ENCODE data around the gene SH2D3C.

SH2D3C gene

GRCh38 chr9:127742435-127743088, 35.9 kb downstream of the SH2D3C start:
- Histone ChIP-seq H3F3A (ENCODE audit: insufficient read depth) (no peaks in the 10 kb centered on the region), H3K4me3 (ENCODE audit: insufficient read depth, low read length, poor library complexity, severe bottlenecking) (no peak overlapping the region), H2AFZ (ENCODE audit: low read depth, low read length, severe bottlenecking) (no peak overlapping the region), H3K27me3 (ENCODE audit: low read length) (no peaks in the 10 kb centered on the region), H4K20me1 (ENCODE audit: low read depth, low read length) (no peaks in the 10 kb centered on the region), H3K9ac (ENCODE audit: low read length) (no peak overlapping the region), H3K9me3 (ENCODE audit: insufficient read depth, low read length) (no peaks in the 10 kb centered on the region), H3K79me2 (ENCODE audit: insufficient read depth, low read length) (no peaks in the 10 kb centered on the region), H3K27ac (ENCODE audit: low read depth, low read length) (no peak overlapping the region), H3K36me3 (ENCODE audit: low read length) (no peaks in the 10 kb centered on the region), H3K9me2 (replicated peaks; ENCODE audit: insufficient read depth, low read length) (no peaks in the 10 kb centered on the region), H3K4me2 (ENCODE audit: low read depth, low read length, poor library complexity, severe bottlenecking) (no peak overlapping the region)
- no peak for TF ChIP-seq EZH2phosphoT487 (conservative IDR thresholded peaks at IDR 0.05; ENCODE audit: low read length)
- TF ChIP-seq, protein P1, sequence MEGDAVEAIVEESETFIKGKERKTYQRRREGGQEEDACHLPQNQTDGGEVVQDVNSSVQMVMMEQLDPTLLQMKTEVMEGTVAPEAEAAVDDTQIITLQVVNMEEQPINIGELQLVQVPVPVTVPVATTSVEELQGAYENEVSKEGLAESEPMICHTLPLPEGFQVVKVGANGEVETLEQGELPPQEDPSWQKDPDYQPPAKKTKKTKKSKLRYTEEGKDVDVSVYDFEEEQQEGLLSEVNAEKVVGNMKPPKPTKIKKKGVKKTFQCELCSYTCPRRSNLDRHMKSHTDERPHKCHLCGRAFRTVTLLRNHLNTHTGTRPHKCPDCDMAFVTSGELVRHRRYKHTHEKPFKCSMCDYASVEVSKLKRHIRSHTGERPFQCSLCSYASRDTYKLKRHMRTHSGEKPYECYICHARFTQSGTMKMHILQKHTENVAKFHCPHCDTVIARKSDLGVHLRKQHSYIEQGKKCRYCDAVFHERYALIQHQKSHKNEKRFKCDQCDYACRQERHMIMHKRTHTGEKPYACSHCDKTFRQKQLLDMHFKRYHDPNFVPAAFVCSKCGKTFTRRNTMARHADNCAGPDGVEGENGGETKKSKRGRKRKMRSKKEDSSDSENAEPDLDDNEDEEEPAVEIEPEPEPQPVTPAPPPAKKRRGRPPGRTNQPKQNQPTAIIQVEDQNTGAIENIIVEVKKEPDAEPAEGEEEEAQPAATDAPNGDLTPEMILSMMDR (IDR thresholded peaks at IDR 0.05; ENCODE audit: insufficient read depth, low read length, poor library complexity, severe bottlenecking) = no peak

DNA sequence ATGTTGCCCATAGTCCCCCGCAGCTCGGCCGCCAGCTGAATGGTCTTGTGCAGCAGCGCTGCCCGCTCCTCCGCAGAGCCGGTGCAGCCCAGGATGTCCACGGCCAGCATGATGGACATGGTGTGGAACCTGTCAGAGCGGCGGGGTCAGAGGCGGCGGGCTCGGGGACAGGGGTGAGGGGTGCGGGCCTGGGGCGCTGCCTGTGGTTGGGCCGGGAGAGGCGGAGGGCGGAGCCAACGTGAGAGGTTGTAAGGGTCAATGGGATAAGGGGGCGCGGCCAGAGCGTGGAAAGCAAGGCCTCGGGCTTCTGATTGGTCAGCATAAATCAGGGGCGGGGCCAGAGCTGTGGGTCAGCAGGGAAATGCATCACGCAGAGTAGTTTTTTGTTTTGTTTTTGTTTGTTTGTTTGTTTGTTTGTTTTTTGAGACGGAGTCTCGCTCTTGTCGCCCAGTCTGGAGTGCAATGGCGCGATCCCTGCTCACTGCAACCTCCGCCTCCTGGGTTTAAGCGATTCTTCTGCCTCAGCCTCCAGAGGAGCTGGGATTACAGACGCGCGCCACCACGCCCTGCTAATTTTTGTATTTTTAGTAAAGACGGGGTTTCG, 36.5 kb downstream of the SH2D3C start:
- Histone ChIP-seq H3K79me2 (ENCODE audit: insufficient read depth, low read length) (no peaks in the 10 kb centered on the region), H3K4me2 (ENCODE audit: low read depth, low read length, poor library complexity, severe bottlenecking) (no peak overlapping the region), H4K20me1 (ENCODE audit: low read depth, low read length) (no peaks in the 10 kb centered on the region), H2AFZ (ENCODE audit: low read depth, low read length, severe bottlenecking) (no peak overlapping the region), H3K9ac (ENCODE audit: low read length) (no peak overlapping the region), H3F3A (ENCODE audit: insufficient read depth) (no peaks in the 10 kb centered on the region), H3K27me3 (ENCODE audit: low read length) (no peaks in the 10 kb centered on the region), H3K9me3 (ENCODE audit: insufficient read depth, low read length) (no peaks in the 10 kb centered on the region), H3K36me3 (ENCODE audit: low read length) (no peaks in the 10 kb centered on the region), H3K27ac (ENCODE audit: low read depth, low read length) (no peak overlapping the region), H3K4me3 (ENCODE audit: insufficient read depth, low read length, poor library complexity, severe bottlenecking) (no peak overlapping the region), H3K9me2 (replicated peaks; ENCODE audit: insufficient read depth, low read length) (no peaks in the 10 kb centered on the region)
- TF ChIP-seq, protein P1 (IDR thresholded peaks at IDR 0.05; ENCODE audit: insufficient read depth, low read length, poor library complexity, severe bottlenecking) = no peak
- no peak for TF ChIP-seq EZH2phosphoT487 (conservative IDR thresholded peaks at IDR 0.05; ENCODE audit: low read length)

DNA sequence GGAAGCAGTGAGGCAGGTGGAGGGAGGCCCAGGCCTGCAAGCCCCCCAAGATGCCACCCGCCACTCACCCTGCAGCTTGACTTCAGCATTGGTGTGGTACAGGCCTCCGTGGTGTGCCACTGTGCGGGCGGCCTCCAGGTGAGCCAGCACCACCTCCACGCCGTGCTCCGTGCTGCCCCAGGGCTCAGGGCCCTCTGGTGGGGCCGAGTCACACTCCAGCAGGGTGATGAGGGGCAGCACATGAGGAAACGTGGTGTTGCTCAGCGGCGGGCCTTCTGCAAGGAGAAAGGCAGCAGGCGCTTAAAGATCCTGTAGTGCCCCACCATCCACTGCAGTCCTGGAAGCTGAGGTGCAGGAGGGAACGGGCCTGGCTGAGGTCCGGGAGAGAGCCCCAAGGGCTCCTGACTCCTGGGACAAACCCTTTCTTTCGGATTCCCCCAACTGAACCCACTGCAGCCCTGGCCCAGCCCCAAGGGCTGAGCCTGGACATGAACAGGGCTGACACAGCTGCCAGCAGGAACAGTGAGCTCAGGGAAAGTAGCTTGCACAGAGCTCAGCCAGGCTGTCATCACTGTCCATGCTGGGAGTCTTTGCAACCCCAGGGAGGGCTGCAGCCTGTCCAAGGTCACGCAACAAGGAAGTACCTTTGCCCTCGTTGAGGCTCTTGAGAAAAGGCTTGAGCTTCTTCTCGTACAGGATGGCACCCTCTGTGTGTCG, 38.7 kb downstream of the SH2D3C start:
- Histone ChIP-seq H3F3A (ENCODE audit: insufficient read depth) (no peaks in the 10 kb centered on the region), H3K9me2 (replicated peaks; ENCODE audit: insufficient read depth, low read length) (no peaks in the 10 kb centered on the region), H3K27ac (ENCODE audit: low read depth, low read length) (no peak overlapping the region), H2AFZ (ENCODE audit: low read depth, low read length, severe bottlenecking) (no peak overlapping the region), H3K9ac (ENCODE audit: low read length) (no peak overlapping the region), H3K4me3 (ENCODE audit: insufficient read depth, low read length, poor library complexity, severe bottlenecking) (no peak overlapping the region), H3K4me2 (ENCODE audit: low read depth, low read length, poor library complexity, severe bottlenecking) (no peak overlapping the region), H4K20me1 (ENCODE audit: low read depth, low read length) (no peaks in the 10 kb centered on the region), H3K9me3 (ENCODE audit: insufficient read depth, low read length) (no peaks in the 10 kb centered on the region), H3K27me3 (ENCODE audit: low read length) (no peaks in the 10 kb centered on the region), H3K36me3 (ENCODE audit: low read length) (no peaks in the 10 kb centered on the region), H3K79me2 (ENCODE audit: insufficient read depth, low read length) (no peaks in the 10 kb centered on the region)
- TF ChIP-seq EZH2phosphoT487 (conservative IDR thresholded peaks at IDR 0.05; ENCODE audit: low read length) = no peak
- TF ChIP-seq, protein P1 (IDR thresholded peaks at IDR 0.05; ENCODE audit: insufficient read depth, low read length, poor library complexity, severe bottlenecking) = no peak

Data from SU-DHL-6 (cell line).